ENCODE measurements around the gene ZNF611.
"Not testable (repeated sequence)": the region's sequence is repeated elsewhere in the genome, so short reads cannot be mapped to it uniquely, and the experiment has no call there.

Gene ZNF611

DNA sequence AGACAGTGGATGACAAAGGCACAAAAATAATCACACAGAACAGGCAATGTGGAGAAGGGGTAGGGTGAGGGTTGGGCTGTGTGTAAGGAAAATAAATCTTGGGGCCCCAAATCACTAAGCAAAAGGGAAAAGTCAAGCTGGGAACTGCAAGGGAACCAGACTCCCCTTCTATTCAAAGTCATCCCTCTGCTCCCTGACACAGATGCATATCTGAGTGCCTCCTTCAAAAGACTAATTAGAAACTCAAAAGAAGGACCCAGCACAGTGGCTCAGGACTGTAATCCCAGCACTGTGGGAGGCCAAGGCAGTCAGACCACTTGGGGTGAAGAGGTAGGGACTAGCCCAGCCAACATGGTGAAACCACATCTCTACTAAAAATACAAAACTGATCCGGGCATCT is 18.3 kb downstream of the ZNF611 start:
- no peak for DNase-seq (ENCODE audit: low spot score)

- DNase-seq (ENCODE audit: low spot score) = not testable (repeated sequence)
Observed at GRCh38 chr19:52715902-52716301, 18.9 kb downstream of the ZNF611 start.

DNA sequence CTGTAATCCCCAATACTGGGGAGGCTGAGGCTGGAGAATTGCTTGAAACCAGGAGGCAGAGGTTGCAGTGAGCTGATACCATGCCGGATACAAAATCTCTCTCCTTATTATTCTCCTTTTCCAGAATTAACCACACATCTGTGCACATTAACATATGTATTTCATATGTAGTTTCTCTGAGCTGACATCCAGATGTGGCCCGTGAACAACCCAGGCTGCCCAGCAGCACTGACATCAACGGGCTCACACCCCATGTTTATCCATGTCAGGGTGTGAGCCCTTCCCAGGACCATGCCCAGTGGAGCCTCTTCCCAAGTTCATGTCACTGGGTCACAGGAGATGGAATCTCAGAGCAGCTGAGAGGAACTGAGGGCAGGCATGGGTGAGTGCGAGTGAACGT is 19.5 kb downstream of the ZNF611 start:
- DNase-seq (ENCODE audit: low spot score) = not testable (repeated sequence)

GRCh38 chr19:52713051-52713450 is 21.8 kb downstream of the ZNF611 start:
- not testable (repeated sequence) for DNase-seq (ENCODE audit: low spot score)

DNA sequence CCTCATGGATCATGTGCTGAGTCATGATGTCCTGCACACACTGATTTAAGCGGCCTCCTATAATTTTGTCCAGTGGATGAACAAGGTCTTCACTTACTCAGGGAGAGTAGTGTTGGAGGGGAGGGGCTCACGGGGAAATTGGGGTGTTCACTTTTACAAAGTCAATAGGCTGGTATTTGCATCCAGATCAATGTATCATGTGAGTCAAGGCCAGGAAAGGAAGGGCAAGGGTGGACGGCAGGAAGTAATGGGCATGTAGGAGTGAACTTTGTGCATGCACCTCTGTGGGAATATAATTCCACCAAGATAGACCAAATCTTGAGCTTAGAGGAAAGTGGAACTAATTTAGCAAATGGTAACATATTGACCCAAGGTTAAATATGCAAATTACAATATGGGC is 23.2 kb downstream of the ZNF611 start:
- not testable (repeated sequence) for DNase-seq (ENCODE audit: low spot score)

DNA sequence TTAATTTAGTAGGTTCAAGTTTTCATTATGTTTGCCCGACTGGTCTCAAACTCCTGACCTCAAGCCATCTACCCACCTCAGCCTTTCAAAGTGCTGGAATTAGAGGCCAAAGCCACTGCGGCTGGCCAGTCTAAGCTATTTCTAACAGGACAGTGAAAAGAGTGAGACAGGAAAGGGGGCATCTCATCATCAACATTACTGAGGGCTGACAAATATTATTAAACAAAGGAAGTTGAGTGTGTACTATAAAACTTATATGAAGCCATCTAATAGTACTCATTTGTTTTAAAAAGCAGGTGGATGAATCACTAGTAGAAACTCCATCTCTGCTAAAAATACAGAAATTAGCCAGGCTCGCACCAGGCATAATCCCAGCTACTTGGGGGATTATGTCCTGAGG is 24.3 kb downstream of the ZNF611 start:
- no peak for DNase-seq (ENCODE audit: low spot score)

DNA sequence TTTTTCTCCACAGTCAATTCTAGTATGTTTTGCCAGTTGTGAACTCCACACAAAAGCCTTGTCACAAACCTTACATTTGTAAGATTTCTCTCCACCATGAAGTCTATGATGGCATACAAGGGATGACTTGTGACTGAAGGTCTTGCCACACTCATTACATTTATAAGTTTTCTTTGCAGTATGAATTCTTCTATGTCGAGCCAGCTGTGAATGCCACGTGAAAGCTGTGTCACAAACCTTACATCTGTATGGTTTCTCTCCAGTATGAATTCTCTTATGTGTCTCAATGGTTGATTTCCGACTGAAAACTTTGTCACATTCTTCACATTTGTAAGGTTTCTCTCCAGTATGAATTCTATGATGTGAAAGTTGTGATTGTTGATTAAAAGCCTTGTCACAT is 29.2 kb downstream of the ZNF611 start:
- not testable (repeated sequence) for DNase-seq (ENCODE audit: low spot score)

DNA sequence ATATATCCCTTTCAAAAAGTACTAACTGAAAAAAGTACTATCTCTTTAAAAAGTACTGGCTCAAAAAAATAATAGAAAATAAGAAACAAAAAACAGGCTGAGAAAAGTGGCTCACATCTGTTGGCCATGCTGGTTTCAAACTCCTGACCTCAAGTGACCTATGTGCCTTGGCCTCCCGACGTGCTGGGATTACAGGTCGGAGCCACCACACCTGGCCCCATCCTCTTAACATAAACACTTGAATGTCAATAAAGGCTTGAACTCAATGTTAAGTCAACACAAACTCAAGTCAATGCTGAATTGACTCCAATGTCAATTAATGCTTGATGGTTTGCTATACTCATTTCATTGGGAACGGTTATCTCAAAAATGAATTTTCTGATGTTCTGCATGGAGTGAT is 30.9 kb downstream of the ZNF611 start:
- no peak for DNase-seq (ENCODE audit: low spot score)

GRCh38 chr19:52700673-52701072 is 34.2 kb downstream of the ZNF611 start:
- no peak for DNase-seq (ENCODE audit: low spot score)

GRCh38 chr19:52699555-52699954 is 35.3 kb downstream of the ZNF611 start:
- DNase-seq (ENCODE audit: low spot score) = peak; percentile 9

DNA sequence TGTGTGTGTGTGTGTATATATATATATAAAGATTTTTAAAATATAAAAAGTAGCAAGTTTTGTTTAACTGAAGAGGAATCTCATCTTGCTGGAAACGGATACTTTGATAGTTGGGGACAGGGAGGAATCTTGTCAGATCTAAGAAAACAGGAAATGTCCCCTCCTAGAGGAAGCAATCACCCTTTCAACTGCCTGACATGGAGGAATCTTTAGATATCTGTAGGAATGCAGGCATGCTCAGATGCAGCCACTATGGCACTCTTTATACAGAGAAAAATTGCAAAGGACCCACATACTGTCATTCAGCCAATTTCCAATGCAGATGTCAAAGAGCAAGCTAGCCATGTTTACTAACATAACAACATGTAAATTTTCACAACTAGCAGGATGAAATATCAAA is 38.8 kb downstream of the ZNF611 start:
- no peak for DNase-seq (ENCODE audit: low spot score)

GRCh38 chr19:52694921-52695320 is 39.9 kb downstream of the ZNF611 start:
- DNase-seq (ENCODE audit: low spot score) = no peak

- peak; percentile 27 for DNase-seq (ENCODE audit: low spot score)
Observed at GRCh38 chr19:52694281-52694680, 40.6 kb downstream of the ZNF611 start.

DNA sequence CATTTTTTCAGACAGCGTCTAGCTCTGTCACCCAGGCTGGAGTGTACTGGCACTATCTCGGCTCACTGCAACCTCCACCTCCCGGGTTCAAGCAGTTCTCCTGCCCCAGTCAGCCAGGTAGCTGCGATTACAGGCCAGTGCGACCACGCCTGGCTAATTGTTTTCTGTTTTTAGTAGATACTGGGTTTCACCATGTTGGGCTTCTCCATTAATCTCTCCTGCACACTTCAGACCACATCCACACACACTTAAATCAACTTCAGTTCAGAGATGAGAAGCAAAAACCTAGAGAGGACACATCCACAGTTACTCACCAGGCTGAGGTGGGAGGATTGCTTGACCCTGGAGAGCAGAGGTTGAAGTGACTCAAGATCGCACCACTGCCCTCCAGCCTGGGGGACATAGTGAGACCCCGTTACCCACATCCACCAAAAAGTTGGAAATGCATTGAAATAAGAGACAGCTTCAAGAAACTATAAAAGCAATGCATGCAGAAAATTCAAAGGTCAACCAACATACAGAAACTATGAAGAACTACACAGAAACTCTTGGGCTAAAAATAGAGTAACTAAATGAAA is 42.3 kb downstream of the ZNF611 start:
- DNase-seq (ENCODE audit: low spot score) = no peak

- DNase-seq (ENCODE audit: low spot score) = peak; percentile 43
Observed at GRCh38 chr19:52691737-52692136, 43.1 kb downstream of the ZNF611 start.

DNA sequence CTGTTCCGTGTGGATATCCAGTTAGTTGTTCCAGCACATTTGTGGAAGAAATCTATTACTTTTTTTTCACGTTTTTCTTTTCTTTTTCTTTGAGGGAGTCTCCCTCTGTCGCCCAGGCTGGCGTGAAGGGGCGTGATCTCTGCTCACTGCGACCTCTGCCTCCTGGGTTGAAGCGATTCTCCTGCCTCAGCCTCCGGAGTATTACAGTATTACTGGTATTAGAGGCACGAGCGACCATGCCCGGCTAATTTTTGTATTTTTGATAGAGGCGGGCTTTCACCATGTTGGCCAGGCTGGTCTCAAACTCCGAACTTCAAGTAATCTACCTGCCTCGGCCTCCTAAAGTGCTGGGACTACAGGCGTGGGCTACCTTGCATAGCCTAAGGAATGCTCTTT is 43.6 kb downstream of the ZNF611 start:
- no peak for DNase-seq (ENCODE audit: low spot score)

GRCh38 chr19:52690369-52691214 is 44.3 kb downstream of the ZNF611 start:
- DNase-seq (ENCODE audit: low spot score) = peak; percentile 92

GRCh38 chr19:52689843-52690368 is 44.9 kb downstream of the ZNF611 start:
- DNase-seq (ENCODE audit: low spot score) = no peak

GRCh38 chr19:52688925-52689796 is 45.7 kb downstream of the ZNF611 start:
- DNase-seq (ENCODE audit: low spot score) = peak; percentile 6

DNA sequence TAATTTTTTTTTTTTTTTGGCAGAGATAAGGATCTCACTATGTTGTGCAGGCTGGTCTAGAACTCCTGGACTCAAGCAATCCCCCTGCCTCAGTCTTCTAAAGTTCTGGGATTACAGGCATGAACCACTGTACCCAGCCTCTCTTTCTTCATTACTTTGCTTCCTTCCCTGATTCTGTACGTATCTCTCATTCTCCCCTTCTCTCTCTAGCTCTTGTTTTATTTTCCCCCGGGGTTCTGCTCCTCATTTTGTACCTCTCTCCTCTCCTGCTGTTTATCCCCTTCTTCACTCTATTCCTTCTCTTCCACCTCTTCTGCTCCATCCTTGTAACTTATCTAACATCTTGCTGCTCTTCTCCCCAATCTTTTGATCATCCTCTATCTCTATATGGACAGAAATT is 46.5 kb downstream of the ZNF611 start:
- DNase-seq (ENCODE audit: low spot score) = no peak

DNA sequence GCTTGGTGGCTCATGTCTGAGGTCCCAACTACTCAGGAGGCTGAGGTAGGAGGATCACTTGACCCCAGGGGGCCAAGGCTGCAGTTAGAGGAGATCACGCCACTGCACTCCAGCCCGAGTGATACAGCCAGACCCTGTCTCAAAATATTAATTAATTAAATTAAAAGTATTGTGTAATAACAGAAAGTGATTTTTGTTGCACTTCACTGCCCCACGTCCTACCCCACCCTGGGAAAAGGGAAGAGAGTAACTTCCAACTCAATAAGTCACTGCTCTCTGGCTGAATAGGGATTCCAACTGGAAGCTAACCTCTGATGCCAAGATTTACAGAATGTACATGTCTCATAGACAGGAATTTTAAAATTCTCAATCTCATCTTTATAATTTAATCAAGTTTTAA is 47.2 kb downstream of the ZNF611 start:
- DNase-seq (ENCODE audit: low spot score) = no peak

DNA sequence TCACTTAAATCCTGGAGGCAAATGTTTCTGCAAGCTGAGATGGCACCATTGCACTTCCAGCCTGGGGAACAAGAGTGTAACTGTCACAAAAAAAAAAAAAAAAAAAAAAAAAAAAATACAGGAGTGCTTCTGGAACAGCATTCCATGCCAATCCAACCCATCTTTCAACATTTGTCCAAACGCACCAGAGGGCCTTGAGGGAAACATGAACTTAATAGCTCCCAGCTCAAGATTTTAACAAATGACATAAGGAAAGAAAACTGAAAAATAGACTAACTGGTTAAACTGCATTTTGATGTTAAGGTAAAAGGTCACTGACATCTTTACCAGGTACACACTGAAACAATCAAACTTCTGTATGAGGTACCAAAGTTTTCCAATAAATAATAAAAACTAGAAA is 49.0 kb downstream of the ZNF611 start:
- DNase-seq (ENCODE audit: low spot score) = no peak

All from NAMALWA (cell line).